C4-2B (cell line): Measurements from ENCODE around the gene PDCD11.

Experiments used
- H3K27ac ChIP-seq: fragments of 450-650 bp; 2 replicates; pipeline ENCODE4 v1.5.1; 2017
- CTCF ChIP-seq: fragments of 450-650 bp; conservative IDR thresholded peaks from 2 replicates; pipeline ENCODE4 v1.5.1; 2017; ENCODE audit warnings: mild to moderate bottlenecking
- ZFX ChIP-seq: fragments of 450-650 bp; IDR thresholded peaks from 2 replicates; pipeline ENCODE4 v1.6.1; 2017

The PDCD11 gene

GRCh38 chr10:103423748-103424147, 27.3 kb downstream of the PDCD11 start:
- TF ChIP-seq ZFX (no peak), CTCF (no peak)
- H3K27ac ChIP-seq = no peak overlapping the region

- TF ChIP-seq CTCF (no peak), ZFX (no peak)
Measured at GRCh38 chr10:103427866-103428265, 31.4 kb downstream of the PDCD11 start.

GRCh38 chr10:103428989-103429643, 32.7 kb downstream of the PDCD11 start:
- no peak for TF ChIP-seq CTCF
- TF ChIP-seq ZFX = no peak
- no peak overlapping the region for H3K27ac ChIP-seq

More at GRCh38 chr10:103427866-103428265, 31.4 kb downstream of the PDCD11 start:
- no peak overlapping the region for H3K27ac ChIP-seq

DNA sequence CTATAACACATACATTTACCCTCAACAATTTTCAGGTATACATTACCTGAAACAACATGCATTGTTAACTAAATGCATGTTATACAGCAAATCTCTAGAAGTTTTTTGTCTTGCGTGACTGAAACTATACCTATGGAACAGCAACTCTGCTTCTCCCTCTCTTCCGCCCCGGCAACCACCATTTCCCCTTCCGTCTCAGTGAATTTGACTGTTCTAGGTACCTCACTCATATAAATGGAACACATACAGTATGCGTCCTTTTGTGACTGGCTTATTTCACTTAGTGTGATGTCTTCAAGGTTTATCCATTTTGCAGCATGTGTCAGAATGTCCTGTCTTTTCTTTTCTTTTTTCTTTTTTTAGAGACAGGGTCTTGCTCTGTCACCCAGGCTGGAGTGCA, 33.2 kb downstream of the PDCD11 start:
- H3K27ac ChIP-seq = no peak overlapping the region
- TF ChIP-seq CTCF (no peak), ZFX (no peak)

DNA sequence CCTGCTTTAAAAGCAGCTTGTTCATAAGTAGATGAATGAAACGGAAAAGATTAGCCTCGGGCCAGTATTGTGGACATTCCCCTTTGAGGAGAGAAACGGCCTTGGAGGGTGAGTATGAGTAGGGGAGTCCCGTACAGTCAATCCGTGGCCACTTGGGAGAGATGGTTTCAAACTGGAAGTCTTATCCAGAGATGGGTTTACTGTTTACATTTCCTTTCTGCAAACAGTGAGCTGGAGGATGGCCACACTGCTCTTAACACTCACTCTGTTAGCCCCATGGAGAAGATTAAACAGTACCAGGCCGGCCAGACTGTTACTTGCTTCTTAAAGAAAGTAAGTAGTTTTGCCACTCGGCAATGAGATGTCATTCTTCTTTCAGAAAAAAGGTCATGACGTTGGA, 35.5 kb downstream of the PDCD11 start:
- no peak overlapping the region for H3K27ac ChIP-seq
- no peak for TF ChIP-seq ZFX
- no peak for TF ChIP-seq CTCF

DNA sequence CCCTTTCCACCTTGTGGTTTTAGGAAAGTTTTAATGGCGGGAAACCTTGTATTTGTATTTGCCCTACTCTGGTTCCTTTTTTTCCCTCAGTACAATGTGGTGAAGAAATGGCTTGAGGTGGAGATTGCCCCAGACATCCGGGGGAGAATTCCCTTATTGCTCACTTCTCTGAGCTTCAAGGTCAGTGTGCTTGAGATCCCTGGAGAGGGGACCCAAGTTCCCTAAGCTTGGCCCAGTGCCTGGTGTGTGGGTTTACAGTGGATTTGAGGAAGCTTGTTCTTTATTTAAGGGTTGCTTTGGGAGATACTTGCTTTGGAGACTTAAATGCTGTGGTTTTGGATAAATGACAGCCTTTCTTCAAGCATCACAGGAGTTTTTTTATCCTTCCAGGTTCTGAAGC, 37.4 kb downstream of the PDCD11 start:
- TF ChIP-seq ZFX (no peak), CTCF (no peak)
- H3K27ac ChIP-seq = no peak overlapping the region

GRCh38 chr10:103439776-103440175, 43.4 kb downstream of the PDCD11 start:
- no peak for TF ChIP-seq CTCF
- no peak for TF ChIP-seq ZFX
- H3K27ac ChIP-seq = no peak overlapping the region
